GM10266 (cell line): ENCODE data around the gene KLF17.
"Not testable (repeated sequence)": the region's sequence is repeated elsewhere in the genome, so short reads cannot be mapped to it uniquely, and the experiment has no call there.

Source experiments
- DNase-seq: peaks from one replicate; pipeline ENCODE4 v3.0.0; 2012; ENCODE audit errors: extremely low spot score
- TF ChIP-seq, protein P1 (sequence below): IDR thresholded peaks from 2 replicates; pipeline ENCODE4 v1.5.1; 2012; ENCODE audit warnings: mild to moderate bottlenecking, low read depth; ENCODE audit not compliant: control insufficient read depth, insufficient read depth; ENCODE audit errors: missing control alignments

KLF17 gene

DNA sequence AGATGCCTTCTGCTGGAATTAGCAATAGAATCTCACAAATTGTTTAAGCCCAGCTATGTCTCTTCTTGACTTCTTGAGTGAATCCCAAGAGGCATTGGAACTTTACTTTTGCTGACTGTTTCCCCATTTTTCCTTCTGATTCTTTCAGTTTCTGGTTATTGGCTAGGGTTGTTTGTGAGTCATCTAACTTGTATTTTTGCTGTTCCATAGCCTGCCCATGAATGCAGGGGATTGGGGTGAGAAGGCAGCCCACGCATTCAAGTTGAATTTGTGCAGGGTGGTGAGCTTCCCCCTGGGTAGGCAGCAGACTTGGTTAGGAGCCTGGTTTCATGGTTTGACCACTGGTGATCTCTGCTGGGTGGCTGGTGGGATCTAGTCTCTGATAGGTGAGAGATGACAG lies 10.4 kb upstream of the KLF17 start:
- DNase-seq = no peak

GRCh38 chr1:44108971-44109370 lies 9.7 kb upstream of the KLF17 start:
- TF ChIP-seq, protein P1, sequence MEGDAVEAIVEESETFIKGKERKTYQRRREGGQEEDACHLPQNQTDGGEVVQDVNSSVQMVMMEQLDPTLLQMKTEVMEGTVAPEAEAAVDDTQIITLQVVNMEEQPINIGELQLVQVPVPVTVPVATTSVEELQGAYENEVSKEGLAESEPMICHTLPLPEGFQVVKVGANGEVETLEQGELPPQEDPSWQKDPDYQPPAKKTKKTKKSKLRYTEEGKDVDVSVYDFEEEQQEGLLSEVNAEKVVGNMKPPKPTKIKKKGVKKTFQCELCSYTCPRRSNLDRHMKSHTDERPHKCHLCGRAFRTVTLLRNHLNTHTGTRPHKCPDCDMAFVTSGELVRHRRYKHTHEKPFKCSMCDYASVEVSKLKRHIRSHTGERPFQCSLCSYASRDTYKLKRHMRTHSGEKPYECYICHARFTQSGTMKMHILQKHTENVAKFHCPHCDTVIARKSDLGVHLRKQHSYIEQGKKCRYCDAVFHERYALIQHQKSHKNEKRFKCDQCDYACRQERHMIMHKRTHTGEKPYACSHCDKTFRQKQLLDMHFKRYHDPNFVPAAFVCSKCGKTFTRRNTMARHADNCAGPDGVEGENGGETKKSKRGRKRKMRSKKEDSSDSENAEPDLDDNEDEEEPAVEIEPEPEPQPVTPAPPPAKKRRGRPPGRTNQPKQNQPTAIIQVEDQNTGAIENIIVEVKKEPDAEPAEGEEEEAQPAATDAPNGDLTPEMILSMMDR = no peak

More for the DNA sequence above, 10.4 kb upstream of the KLF17 start:
- TF ChIP-seq, protein P1 = no peak

DNA sequence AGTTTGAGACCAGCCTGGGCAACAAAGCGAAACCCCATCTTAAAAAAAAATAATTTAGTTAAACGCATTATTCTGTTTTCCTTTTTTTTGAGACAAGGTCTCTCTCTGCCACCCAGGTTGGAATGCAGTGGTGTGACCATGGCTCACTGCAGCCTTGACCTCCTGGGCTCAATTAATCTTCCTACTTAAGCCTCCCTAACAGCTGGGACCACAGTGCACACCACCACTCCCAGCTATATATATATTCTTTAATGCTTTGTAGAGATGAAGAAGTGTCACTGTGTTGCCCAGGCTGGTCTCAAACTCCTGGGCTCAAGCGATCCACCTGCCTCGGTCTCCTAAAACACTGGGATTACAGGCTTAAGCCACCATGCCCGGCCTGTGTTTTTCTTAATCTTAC lies 7.7 kb upstream of the KLF17 start:
- TF ChIP-seq, protein P1 = no peak
- DNase-seq = no peak

More at GRCh38 chr1:44108971-44109370, 9.7 kb upstream of the KLF17 start:
- DNase-seq = no peak

- no peak for DNase-seq
- TF ChIP-seq, protein P1 = no peak
These were observed 6.8 kb upstream of the KLF17 start for GRCh38 chr1:44111861-44112260.

DNA sequence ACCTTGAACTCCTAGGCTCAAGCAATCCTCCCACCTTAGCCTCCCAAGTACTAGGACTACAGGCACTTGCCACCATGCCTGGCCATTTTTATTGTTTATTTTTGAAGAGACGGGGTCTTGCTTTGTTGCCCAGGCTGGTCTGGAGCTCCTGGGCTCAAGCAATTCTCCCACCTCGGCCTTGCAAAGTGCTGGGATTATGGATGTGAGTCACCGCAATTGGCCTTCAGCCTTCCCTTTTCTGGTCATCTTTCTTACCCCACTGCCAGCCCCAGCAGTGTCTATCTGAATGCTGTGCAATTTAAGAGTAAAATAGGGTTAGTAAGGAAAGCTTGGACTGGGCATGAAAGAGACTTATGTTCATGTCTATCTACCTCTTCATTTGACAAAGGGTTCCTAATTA lies 6.1 kb upstream of the KLF17 start:
- TF ChIP-seq, protein P1 = no peak

DNA sequence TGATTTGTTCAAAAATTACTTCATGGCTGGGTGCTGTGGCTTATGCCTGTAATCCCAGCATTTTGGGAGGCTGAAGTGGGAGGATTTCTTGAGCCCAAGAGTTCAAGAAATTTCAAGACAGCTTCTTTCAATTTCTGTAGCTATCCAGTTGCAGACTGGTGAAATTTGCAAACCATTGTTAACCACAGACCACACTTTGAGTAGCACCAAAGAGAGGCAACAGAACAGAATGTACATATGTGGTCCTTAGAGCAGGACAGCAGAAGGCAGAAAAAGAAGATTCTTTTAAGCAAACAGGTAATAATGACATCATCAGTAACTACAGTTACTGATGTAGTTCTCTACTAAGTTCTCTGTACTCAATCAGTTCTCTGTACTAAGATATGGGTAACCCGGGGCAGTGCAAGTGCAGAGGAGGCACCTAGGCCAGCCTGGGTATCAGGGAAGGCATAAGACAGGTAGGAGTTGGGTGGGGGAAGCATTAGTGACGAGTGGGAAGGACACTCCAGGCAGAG lies 5.5 kb upstream of the KLF17 start:
- DNase-seq = peak; percentile 39

More for the DNA sequence above, 6.1 kb upstream of the KLF17 start:
- no peak for DNase-seq

DNA sequence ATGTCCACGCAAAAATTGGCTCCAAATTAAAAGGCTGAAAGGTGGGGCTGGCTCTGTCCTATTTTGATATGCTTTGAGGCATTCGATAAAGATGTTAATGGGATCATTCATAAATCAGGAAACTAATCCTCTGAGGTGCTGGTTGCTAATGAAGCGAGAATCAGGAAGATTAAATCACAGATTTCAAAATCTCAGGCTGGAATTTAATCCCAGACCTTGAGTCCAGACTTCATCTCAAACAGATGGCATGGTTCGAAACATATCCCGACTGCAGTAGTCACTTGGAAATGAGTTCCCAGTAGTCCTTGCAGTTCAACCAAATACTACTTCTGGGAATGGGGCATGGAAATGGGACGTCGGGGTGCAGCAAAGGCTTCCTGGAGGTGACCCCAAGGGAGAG lies 4.5 kb upstream of the KLF17 start:
- TF ChIP-seq, protein P1 = no peak
- DNase-seq = no peak

More for the DNA sequence above, 5.5 kb upstream of the KLF17 start:
- TF ChIP-seq, protein P1 = no peak

DNA sequence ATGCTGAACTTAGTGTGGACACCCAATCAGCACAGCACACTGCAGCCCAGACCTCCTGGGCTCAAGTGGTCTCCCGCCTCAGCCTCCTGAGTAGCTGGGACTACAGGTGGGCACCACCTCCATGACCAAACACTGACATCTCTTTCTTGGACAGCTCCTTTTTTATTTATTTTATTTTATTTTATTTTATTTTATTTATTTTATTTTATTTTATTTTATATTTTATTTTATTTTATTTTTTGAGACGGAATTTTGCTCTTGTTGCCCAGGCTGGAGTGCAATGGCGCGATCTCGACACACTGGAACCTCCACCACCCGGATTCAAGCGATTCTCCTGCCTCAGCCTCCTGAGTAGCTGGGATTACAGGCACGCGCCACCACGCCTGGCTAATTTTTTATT lies 1.3 kb upstream of the KLF17 start:
- not testable (repeated sequence) for DNase-seq
